Neural progenitor cell (in vitro differentiated cells): ENCODE data around the gene MBD1. TPM values are rescaled to one million over a fixed set of nuclear protein-coding genes. Genes with fewer than 3 reads are reported as not detected.
"Not testable (repeated sequence)": the region's sequence is repeated elsewhere in the genome, so short reads cannot be mapped to it uniquely, and the experiment has no call there.

Experiments used
- DNase-seq: peaks from one replicate; pipeline ENCODE4 v3.0.0-alpha.2; 2016; ENCODE audit warnings: low spot score
- H2AFZ ChIP-seq: fragments of 200-600 bp; sonication (generic); replicated peaks from 2 replicates; pipeline ENCODE4 v1.6.1; 2016; ENCODE audit warnings: antibody characterized with exemption
- H3F3A ChIP-seq: fragments of 200-600 bp; sonication (generic); 2 replicates; pipeline ENCODE4 v1.6.1; 2016; ENCODE audit warnings: antibody characterized with exemption, low read depth
- H3K27ac ChIP-seq: fragments of 200-600 bp; sonication (generic); 2 replicates; pipeline ENCODE4 v1.5.1; 2016; ENCODE audit warnings: mild to moderate bottlenecking
- H3K27me3 ChIP-seq: fragments of 200-600 bp; sonication (generic); 2 replicates; pipeline ENCODE4 v1.6.1; 2016; ENCODE audit warnings: mild to moderate bottlenecking, moderate library complexity
- H3K36me3 ChIP-seq: fragments of 200-600 bp; sonication (generic); 2 replicates; pipeline ENCODE4 v1.5.1; 2016
- H3K4me1 ChIP-seq: fragments of 200-600 bp; sonication (generic); 2 replicates; pipeline ENCODE4 v1.6.1; 2016; ENCODE audit warnings: mixed run types
- H3K4me2 ChIP-seq: fragments of 200-600 bp; sonication (generic); 2 replicates; pipeline ENCODE4 v1.6.1; 2016
- H3K4me3 ChIP-seq: fragments of 200-600 bp; sonication (generic); 2 replicates; pipeline ENCODE4 v1.5.1; 2016
- H3K79me2 ChIP-seq: fragments of 200-600 bp; sonication (generic); 2 replicates; pipeline ENCODE4 v1.6.1; 2016; ENCODE audit warnings: low read depth
- H3K9ac ChIP-seq: fragments of 200-600 bp; sonication (generic); 2 replicates; pipeline ENCODE4 v1.6.1; 2016
- H3K9me3 ChIP-seq: fragments of 200-600 bp; sonication (generic); 2 replicates; pipeline ENCODE4 v1.5.1; 2016; ENCODE audit warnings: low read depth
- H4K20me1 ChIP-seq: fragments of 200-600 bp; sonication (generic); 2 replicates; pipeline ENCODE4 v1.6.1; 2016; ENCODE audit warnings: low read depth
- H3K27ac Mint-ChIP-seq: 3 replicates; pipeline ENCODE4 v1.8.0; 2021; ENCODE audit warnings: mixed read lengths
- H3K27me3 Mint-ChIP-seq: 2 replicates; pipeline ENCODE4 v1.8.0; 2022; ENCODE audit warnings: low read depth, mild to moderate bottlenecking, inconsistent platforms, moderate library complexity, mixed read lengths; ENCODE audit not compliant: insufficient read depth
- H3K36me3 Mint-ChIP-seq: 3 replicates; pipeline ENCODE4 v1.8.0; 2021; ENCODE audit warnings: mixed read lengths
- H3K4me1 Mint-ChIP-seq: 3 replicates; pipeline ENCODE4 v1.8.0; 2021; ENCODE audit warnings: mixed read lengths
- H3K4me3 Mint-ChIP-seq: 3 replicates; pipeline ENCODE4 v1.8.0; 2021; ENCODE audit warnings: mild to moderate bottlenecking, moderate library complexity, mixed read lengths
- H3K9me3 Mint-ChIP-seq: 3 replicates; pipeline ENCODE4 v1.8.0; 2020; ENCODE audit warnings: mixed read lengths
- EZH2 ChIP-seq: fragments of 200-600 bp; sonication (generic); IDR thresholded peaks from 2 replicates; pipeline ENCODE4 v1.6.1; 2017; ENCODE audit warnings: antibody characterized with exemption, mild to moderate bottlenecking, moderate library complexity
- EZH2phosphoT487 ChIP-seq: fragments of 200-600 bp; sonication (generic); IDR thresholded peaks from 2 replicates; pipeline ENCODE4 v1.6.1; 2017; ENCODE audit warnings: antibody characterized with exemption
- total RNA-seq: library from RNA; depleted of rRNA; stranded (reverse); fragments of >200 nt; gene quantifications from 2 replicates; pipeline ENCODE4 v1.2.3, GENCODE V29; 2015; ENCODE audit warnings: low replicate concordance
- TF ChIP-seq, protein P1 (sequence below): fragments of 200-600 bp; sonication (generic); IDR thresholded peaks from 2 replicates; pipeline ENCODE4 v1.5.1; 2017; ENCODE audit warnings: antibody characterized with exemption, mild to moderate bottlenecking

MBD1 gene
- total RNA-seq, 1 donor from 2014 or later: 32.7 TPM

DNA sequence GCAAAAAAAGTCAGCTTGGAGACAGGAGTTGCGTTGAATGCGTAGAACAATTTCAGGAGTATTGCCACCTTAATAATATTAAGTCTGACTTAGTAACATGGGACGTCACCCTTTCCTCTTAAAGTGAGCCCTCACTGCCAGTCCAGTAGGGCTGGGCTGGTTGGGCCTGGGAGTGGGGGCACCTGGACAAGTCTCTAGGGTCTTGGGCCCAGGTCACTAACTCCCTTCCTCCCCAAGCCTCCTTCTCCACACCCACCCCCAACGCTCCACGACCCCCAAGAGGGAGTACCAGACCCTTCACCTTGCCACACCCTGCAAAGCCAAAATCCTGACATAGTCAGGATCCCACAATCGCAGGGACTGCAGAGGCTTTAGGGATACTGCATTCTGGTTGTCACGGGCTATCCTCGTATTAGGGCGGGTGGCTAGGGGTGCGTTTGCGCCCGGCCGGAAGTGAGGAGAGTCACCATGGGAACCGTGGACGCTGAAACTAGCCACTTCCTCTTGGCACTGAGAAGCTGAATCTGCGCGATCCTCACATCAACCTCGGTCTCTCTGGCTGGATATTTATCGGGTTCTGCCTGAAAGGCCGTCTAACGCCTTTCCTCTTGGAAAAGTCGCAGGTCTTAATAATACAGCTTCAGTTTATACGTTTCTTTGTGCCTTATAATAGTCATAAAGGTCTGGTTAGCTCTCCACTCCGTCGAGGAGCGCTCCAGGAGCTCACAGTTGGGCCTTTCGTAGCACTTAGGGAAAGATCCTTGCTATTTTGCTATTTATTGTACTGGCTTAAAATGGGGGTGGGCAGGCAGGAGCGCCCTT is 16.5 kb upstream of the MBD1 start:
- Histone ChIP-seq H3K36me3 (no peaks in the 10 kb centered on the region), H3K9me3 (no peaks in the 10 kb centered on the region), H4K20me1 (no peaks in the 10 kb centered on the region), H3F3A (no peaks in the 10 kb centered on the region), H3K4me3 (peak overlapping the region; percentile 44), H3K27ac (no peak overlapping the region), H2AFZ (peak overlapping the region; percentile 100), H3K9ac (no peak overlapping the region), H3K27me3 (peaks cover 56% of the 10 kb centered on the region), H3K4me1 (no peaks in the 10 kb centered on the region), H3K4me2 (peak overlapping the region; percentile 86), H3K79me2 (no peaks in the 10 kb centered on the region)
- TF ChIP-seq EZH2phosphoT487: no peak
- TF ChIP-seq, protein P1, sequence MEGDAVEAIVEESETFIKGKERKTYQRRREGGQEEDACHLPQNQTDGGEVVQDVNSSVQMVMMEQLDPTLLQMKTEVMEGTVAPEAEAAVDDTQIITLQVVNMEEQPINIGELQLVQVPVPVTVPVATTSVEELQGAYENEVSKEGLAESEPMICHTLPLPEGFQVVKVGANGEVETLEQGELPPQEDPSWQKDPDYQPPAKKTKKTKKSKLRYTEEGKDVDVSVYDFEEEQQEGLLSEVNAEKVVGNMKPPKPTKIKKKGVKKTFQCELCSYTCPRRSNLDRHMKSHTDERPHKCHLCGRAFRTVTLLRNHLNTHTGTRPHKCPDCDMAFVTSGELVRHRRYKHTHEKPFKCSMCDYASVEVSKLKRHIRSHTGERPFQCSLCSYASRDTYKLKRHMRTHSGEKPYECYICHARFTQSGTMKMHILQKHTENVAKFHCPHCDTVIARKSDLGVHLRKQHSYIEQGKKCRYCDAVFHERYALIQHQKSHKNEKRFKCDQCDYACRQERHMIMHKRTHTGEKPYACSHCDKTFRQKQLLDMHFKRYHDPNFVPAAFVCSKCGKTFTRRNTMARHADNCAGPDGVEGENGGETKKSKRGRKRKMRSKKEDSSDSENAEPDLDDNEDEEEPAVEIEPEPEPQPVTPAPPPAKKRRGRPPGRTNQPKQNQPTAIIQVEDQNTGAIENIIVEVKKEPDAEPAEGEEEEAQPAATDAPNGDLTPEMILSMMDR: no peak
- no peak for TF ChIP-seq EZH2
- H3K27me3 Mint-ChIP-seq: no peaks in the 10 kb centered on the region
- H3K4me3 Mint-ChIP-seq: peak overlapping the region; percentile 59
- H3K36me3 Mint-ChIP-seq: no peaks in the 10 kb centered on the region
- H3K4me1 Mint-ChIP-seq: no peaks in the 10 kb centered on the region
- H3K9me3 Mint-ChIP-seq: no peaks in the 10 kb centered on the region
- DNase-seq: peak; percentile 77
- H3K27ac Mint-ChIP-seq: no peak overlapping the region

GRCh38 chr18:50293039-50293438 is 11.7 kb upstream of the MBD1 start:
- no peaks in the 10 kb centered on the region for H3K4me1 Mint-ChIP-seq
- H2AFZ ChIP-seq: no peak overlapping the region
- H3K4me3 Mint-ChIP-seq: no peak overlapping the region
- no peaks in the 10 kb centered on the region for H4K20me1 ChIP-seq
- no peak overlapping the region for H3K9ac ChIP-seq
- no peaks in the 10 kb centered on the region for H3K36me3 ChIP-seq
- H3K79me2 ChIP-seq: no peaks in the 10 kb centered on the region
- DNase-seq: no peak
- H3K27me3 ChIP-seq: peaks cover 20% of the 10 kb centered on the region
- H3K27ac ChIP-seq: no peak overlapping the region
- TF ChIP-seq, protein P1: no peak
- TF ChIP-seq EZH2phosphoT487 (no peak), EZH2 (no peak)
- H3K4me3 ChIP-seq: no peak overlapping the region
- no peaks in the 10 kb centered on the region for H3K9me3 ChIP-seq
- peaks cover under 1% of the 10 kb centered on the region for H3K27me3 Mint-ChIP-seq
- no peak overlapping the region for H3K4me2 ChIP-seq
- no peaks in the 10 kb centered on the region for H3K4me1 ChIP-seq
- H3K9me3 Mint-ChIP-seq: no peaks in the 10 kb centered on the region
- H3F3A ChIP-seq: no peaks in the 10 kb centered on the region
- H3K27ac Mint-ChIP-seq: no peak overlapping the region
- H3K36me3 Mint-ChIP-seq: no peaks in the 10 kb centered on the region

GRCh38 chr18:50289108-50289443 is 7.8 kb upstream of the MBD1 start:
- Histone ChIP-seq H3K9me3 (no peaks in the 10 kb centered on the region), H4K20me1 (no peaks in the 10 kb centered on the region), H2AFZ (no peak overlapping the region), H3K4me1 (peaks cover 3% of the 10 kb centered on the region), H3K27me3 (no peaks in the 10 kb centered on the region), H3K36me3 (no peaks in the 10 kb centered on the region), H3K4me2 (no peak overlapping the region), H3F3A (no peaks in the 10 kb centered on the region), H3K79me2 (peaks cover 11% of the 10 kb centered on the region), H3K4me3 (no peak overlapping the region), H3K9ac (no peak overlapping the region), H3K27ac (no peak overlapping the region)
- peaks cover 10% of the 10 kb centered on the region for H3K36me3 Mint-ChIP-seq
- TF ChIP-seq, protein P1: no peak
- TF ChIP-seq EZH2: no peak
- H3K4me1 Mint-ChIP-seq: peaks cover 14% of the 10 kb centered on the region
- no peak for DNase-seq
- H3K27me3 Mint-ChIP-seq: peaks cover 10% of the 10 kb centered on the region
- no peak overlapping the region for H3K27ac Mint-ChIP-seq
- peak overlapping the region; percentile 15 for H3K4me3 Mint-ChIP-seq
- H3K9me3 Mint-ChIP-seq: no peaks in the 10 kb centered on the region

DNA sequence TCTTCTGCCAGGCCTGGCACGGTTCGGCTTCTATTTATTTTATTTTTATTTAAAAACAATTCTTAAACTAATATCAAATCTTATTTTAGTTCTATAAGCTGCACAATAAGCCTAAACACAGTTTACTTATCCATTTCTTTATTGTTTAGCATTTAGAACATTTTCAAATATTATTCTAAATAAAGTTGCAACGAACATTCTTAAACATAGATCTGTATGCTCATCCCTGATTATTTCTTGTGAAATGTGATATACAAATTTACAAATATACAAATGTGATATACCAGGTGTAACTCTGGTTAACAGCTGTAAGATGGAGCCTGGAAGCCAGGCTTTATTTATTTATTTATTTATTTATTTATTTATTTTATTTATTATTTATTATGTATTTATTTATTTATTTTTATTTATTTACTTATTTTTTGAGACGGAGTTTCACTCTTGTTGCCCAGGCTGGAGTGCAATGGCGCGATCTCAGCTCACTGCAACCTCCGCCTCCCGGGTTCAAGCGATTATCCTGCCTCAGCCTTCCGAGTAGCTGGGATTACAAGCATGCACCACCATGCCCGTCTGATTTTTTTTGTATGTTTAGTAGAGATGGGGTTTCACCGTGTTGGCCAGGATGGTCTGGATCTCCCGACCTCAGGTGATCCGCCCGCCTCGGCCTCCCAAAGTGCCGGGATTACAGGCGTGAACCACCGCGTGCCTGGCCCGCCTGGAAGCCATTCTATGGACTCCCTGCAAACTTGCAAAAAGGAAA is 7.2 kb upstream of the MBD1 start:
- not testable (repeated sequence) for H3K9ac ChIP-seq, H3K27ac Mint-ChIP-seq, H4K20me1 ChIP-seq, DNase-seq, H3K4me1 ChIP-seq, H3K27me3 ChIP-seq, H3K27ac ChIP-seq, H3K27me3 Mint-ChIP-seq, H3F3A ChIP-seq, H3K9me3 ChIP-seq, H3K36me3 ChIP-seq, H3K9me3 Mint-ChIP-seq
- Mint-ChIP-seq H3K4me1 (peaks cover 14% of the 10 kb centered on the region), H3K4me3 (peak overlapping the region; percentile 98), H3K36me3 (peaks cover 14% of the 10 kb centered on the region)
- Histone ChIP-seq H3K4me3 (peak overlapping the region; percentile 79), H3K4me2 (peak overlapping the region; percentile 83), H2AFZ (peak overlapping the region; percentile 98), H3K79me2 (peaks cover 11% of the 10 kb centered on the region)
